Mononuclear cell (primary cell): ENCODE results near the gene RASGEF1B. TPM values are rescaled to one million over a fixed set of nuclear protein-coding genes. Genes with fewer than 3 reads are reported as not detected.

ENCODE experiments used
- H3K27me3 ChIP-seq: 2 replicates; pipeline ENCODE4 v1.6.0; 2011; ENCODE audit warnings: low read length, control low read depth; ENCODE audit not compliant: insufficient read depth
- H3K4me1 ChIP-seq: 2 replicates; pipeline ENCODE4 v1.5.1; 2011; ENCODE audit warnings: mild to moderate bottlenecking, low read length, control low read depth; ENCODE audit not compliant: insufficient read depth
- H3K4me3 ChIP-seq: 2 replicates; pipeline ENCODE4 v1.5.1; 2011; ENCODE audit warnings: mild to moderate bottlenecking, low read length, moderate library complexity
- H3K9me3 ChIP-seq: 2 replicates; pipeline ENCODE4 v1.5.1; 2011; ENCODE audit warnings: low read depth, mild to moderate bottlenecking, control low read depth, low read length
- total RNA-seq: library from RNA; depleted of rRNA; stranded (reverse); fragments of >200 nt; gene quantifications from one replicate; pipeline ENCODE4 v1.2.3, GENCODE V29; 2012

RASGEF1B gene
- total RNA-seq, 1 donor: 270 TPM

GRCh38 chr4:81505004-81505598 lies 33.4 kb upstream of the RASGEF1B start:
- no peak overlapping the region for H3K4me3 ChIP-seq
- no peaks in the 10 kb centered on the region for H3K9me3 ChIP-seq
- peaks cover 61% of the 10 kb centered on the region for H3K4me1 ChIP-seq
- H3K27me3 ChIP-seq: no peaks in the 10 kb centered on the region

- H3K4me3 ChIP-seq: no peak overlapping the region
- no peaks in the 10 kb centered on the region for H3K27me3 ChIP-seq
- peaks cover 53% of the 10 kb centered on the region for H3K4me1 ChIP-seq
- H3K9me3 ChIP-seq: no peaks in the 10 kb centered on the region
Observed at GRCh38 chr4:81504112-81505003, 32.7 kb upstream of the RASGEF1B start.

GRCh38 chr4:81503586-81503985 lies 31.9 kb upstream of the RASGEF1B start:
- Histone ChIP-seq H3K4me1 (peaks cover 45% of the 10 kb centered on the region), H3K27me3 (no peaks in the 10 kb centered on the region), H3K4me3 (no peak overlapping the region), H3K9me3 (no peaks in the 10 kb centered on the region)

- Histone ChIP-seq H3K27me3 (no peaks in the 10 kb centered on the region), H3K4me1 (peaks cover 38% of the 10 kb centered on the region), H3K4me3 (no peak overlapping the region), H3K9me3 (no peaks in the 10 kb centered on the region)
Observed at GRCh38 chr4:81502564-81502963, 30.9 kb upstream of the RASGEF1B start.

- no peaks in the 10 kb centered on the region for H3K27me3 ChIP-seq
- H3K4me1 ChIP-seq: peaks cover 22% of the 10 kb centered on the region
- no peak overlapping the region for H3K4me3 ChIP-seq
- no peaks in the 10 kb centered on the region for H3K9me3 ChIP-seq
Observed at GRCh38 chr4:81499840-81500239, 28.1 kb upstream of the RASGEF1B start.

GRCh38 chr4:81498551-81499099 lies 26.9 kb upstream of the RASGEF1B start:
- peaks cover 17% of the 10 kb centered on the region for H3K4me1 ChIP-seq

GRCh38 chr4:81498046-81498445 lies 26.3 kb upstream of the RASGEF1B start:
- Histone ChIP-seq H3K4me1 (peaks cover 20% of the 10 kb centered on the region), H3K27me3 (no peaks in the 10 kb centered on the region), H3K9me3 (no peaks in the 10 kb centered on the region), H3K4me3 (no peak overlapping the region)

More at GRCh38 chr4:81498551-81499099, 26.9 kb upstream of the RASGEF1B start:
- no peaks in the 10 kb centered on the region for H3K9me3 ChIP-seq
- no peak overlapping the region for H3K4me3 ChIP-seq
- no peaks in the 10 kb centered on the region for H3K27me3 ChIP-seq

- H3K9me3 ChIP-seq: no peaks in the 10 kb centered on the region
- no peaks in the 10 kb centered on the region for H3K27me3 ChIP-seq
- no peak overlapping the region for H3K4me3 ChIP-seq
- H3K4me1 ChIP-seq: peaks cover 43% of the 10 kb centered on the region
Observed at GRCh38 chr4:81495345-81495744, 23.6 kb upstream of the RASGEF1B start.

GRCh38 chr4:81494031-81494431 lies 22.3 kb upstream of the RASGEF1B start:
- Histone ChIP-seq H3K27me3 (no peaks in the 10 kb centered on the region), H3K4me3 (no peak overlapping the region), H3K9me3 (no peaks in the 10 kb centered on the region), H3K4me1 (peaks cover 45% of the 10 kb centered on the region)

- Histone ChIP-seq H3K4me3 (no peak overlapping the region), H3K4me1 (peaks cover 45% of the 10 kb centered on the region), H3K9me3 (no peaks in the 10 kb centered on the region), H3K27me3 (no peaks in the 10 kb centered on the region)
Observed at GRCh38 chr4:81492606-81493230, 21.0 kb upstream of the RASGEF1B start.

GRCh38 chr4:81491943-81492342 lies 20.2 kb upstream of the RASGEF1B start:
- peaks cover 45% of the 10 kb centered on the region for H3K4me1 ChIP-seq
- H3K9me3 ChIP-seq: no peaks in the 10 kb centered on the region
- H3K27me3 ChIP-seq: no peaks in the 10 kb centered on the region
- no peak overlapping the region for H3K4me3 ChIP-seq

- no peaks in the 10 kb centered on the region for H3K27me3 ChIP-seq
- no peak overlapping the region for H3K4me3 ChIP-seq
- H3K4me1 ChIP-seq: peaks cover 42% of the 10 kb centered on the region
- no peaks in the 10 kb centered on the region for H3K9me3 ChIP-seq
Observed at GRCh38 chr4:81490403-81491160, 18.9 kb upstream of the RASGEF1B start.

GRCh38 chr4:81486502-81486901 lies 14.8 kb upstream of the RASGEF1B start:
- H3K4me1 ChIP-seq: peaks cover 18% of the 10 kb centered on the region
- H3K4me3 ChIP-seq: no peak overlapping the region
- no peaks in the 10 kb centered on the region for H3K9me3 ChIP-seq
- no peaks in the 10 kb centered on the region for H3K27me3 ChIP-seq

GRCh38 chr4:81485310-81485980 lies 13.7 kb upstream of the RASGEF1B start:
- H3K4me3 ChIP-seq: no peak overlapping the region

More at GRCh38 chr4:81485310-81485980, 13.7 kb upstream of the RASGEF1B start:
- Histone ChIP-seq H3K9me3 (no peaks in the 10 kb centered on the region), H3K4me1 (peaks cover 9% of the 10 kb centered on the region), H3K27me3 (no peaks in the 10 kb centered on the region)
